Mesendoderm (in vitro differentiated cells): Measurements from ENCODE around the gene TRMT10A.
"Not testable (repeated sequence)": the region's sequence is repeated elsewhere in the genome, so short reads cannot be mapped to it uniquely, and the experiment has no call there.

ENCODE experiments used
- DNase-seq: peaks from one replicate; pipeline ENCODE4 v3.0.0; 2013
- H2AK5ac ChIP-seq: 2 replicates; pipeline ENCODE4 v1.6.1; 2013; ENCODE audit warnings: low read length, inconsistent platforms
- H2BK120ac ChIP-seq: 2 replicates; pipeline ENCODE4 v1.6.1; 2013; ENCODE audit warnings: low read depth, mild to moderate bottlenecking, low read length, moderate library complexity, mixed read lengths
- H2BK15ac ChIP-seq: replicated peaks from 2 replicates; pipeline ENCODE4 v1.6.1; 2013; ENCODE audit warnings: low read depth, mild to moderate bottlenecking, moderate library complexity
- H2BK5ac ChIP-seq: 2 replicates; pipeline ENCODE4 v1.6.1; 2013; ENCODE audit warnings: low read length, inconsistent platforms
- H3K18ac ChIP-seq: 2 replicates; pipeline ENCODE4 v1.6.1; 2013; ENCODE audit warnings: mild to moderate bottlenecking, low read length, mixed read lengths
- H3K23ac ChIP-seq: one replicate; pipeline ENCODE4 v1.6.1; 2013; ENCODE audit warnings: low read length
- H3K27ac ChIP-seq: 2 replicates; pipeline ENCODE4 v1.5.1; 2013; ENCODE audit warnings: low read depth, mild to moderate bottlenecking, inconsistent platforms, low read length, moderate library complexity
- H3K27me3 ChIP-seq: 2 replicates; pipeline ENCODE4 v1.6.1; 2013; ENCODE audit warnings: low read length, control low read depth, mild to moderate bottlenecking, inconsistent platforms; ENCODE audit not compliant: insufficient read depth, poor library complexity
- H3K36me3 ChIP-seq: 2 replicates; pipeline ENCODE4 v1.6.1; 2013; ENCODE audit warnings: low read length, inconsistent platforms; ENCODE audit not compliant: control insufficient read depth, insufficient read depth
- H3K4ac ChIP-seq: one replicate; pipeline ENCODE4 v1.6.1; 2013; ENCODE audit warnings: low read depth, mild to moderate bottlenecking, low read length, moderate library complexity
- H3K4me1 ChIP-seq: 2 replicates; pipeline ENCODE4 v1.6.1; 2013; ENCODE audit warnings: low read depth, low read length, inconsistent platforms; ENCODE audit not compliant: control insufficient read depth
- H3K4me2 ChIP-seq: 2 replicates; pipeline ENCODE4 v1.6.1; 2013; ENCODE audit warnings: low read length
- H3K4me3 ChIP-seq: 2 replicates; pipeline ENCODE4 v1.5.1; 2013; ENCODE audit warnings: mild to moderate bottlenecking, low read length
- H3K56ac ChIP-seq: one replicate; pipeline ENCODE4 v1.6.1; 2013; ENCODE audit warnings: low read length
- H3K79me1 ChIP-seq: 2 replicates; pipeline ENCODE4 v1.6.1; 2013; ENCODE audit warnings: low read length, inconsistent platforms
- H3K79me2 ChIP-seq: 2 replicates; pipeline ENCODE4 v1.6.1; 2013; ENCODE audit warnings: mild to moderate bottlenecking, low read length; ENCODE audit not compliant: control insufficient read depth, insufficient read depth
- H3K9ac ChIP-seq: 2 replicates; pipeline ENCODE4 v1.6.1; 2013; ENCODE audit warnings: low read length, inconsistent platforms
- H4K5ac ChIP-seq: one replicate; pipeline ENCODE4 v1.6.1; 2013; ENCODE audit warnings: low read length
- H4K8ac ChIP-seq: one replicate; pipeline ENCODE4 v1.6.1; 2013; ENCODE audit warnings: low read depth, mild to moderate bottlenecking, control low read depth, low read length, moderate library complexity
- WGBS: extraction: QIAGEN DNeasy Blood & Tissue Kit; methylation state at CpG from one replicate; pipeline ENCODE4 v1.1.7; 2013; ENCODE audit warnings: low lambda C conversion rate, missing lambda C conversion rate; ENCODE audit not compliant: insufficient coverage; ENCODE audit errors: extremely low coverage; 5-methylcytosine and 5-hydroxymethylcytosine counted together

The TRMT10A gene

DNA sequence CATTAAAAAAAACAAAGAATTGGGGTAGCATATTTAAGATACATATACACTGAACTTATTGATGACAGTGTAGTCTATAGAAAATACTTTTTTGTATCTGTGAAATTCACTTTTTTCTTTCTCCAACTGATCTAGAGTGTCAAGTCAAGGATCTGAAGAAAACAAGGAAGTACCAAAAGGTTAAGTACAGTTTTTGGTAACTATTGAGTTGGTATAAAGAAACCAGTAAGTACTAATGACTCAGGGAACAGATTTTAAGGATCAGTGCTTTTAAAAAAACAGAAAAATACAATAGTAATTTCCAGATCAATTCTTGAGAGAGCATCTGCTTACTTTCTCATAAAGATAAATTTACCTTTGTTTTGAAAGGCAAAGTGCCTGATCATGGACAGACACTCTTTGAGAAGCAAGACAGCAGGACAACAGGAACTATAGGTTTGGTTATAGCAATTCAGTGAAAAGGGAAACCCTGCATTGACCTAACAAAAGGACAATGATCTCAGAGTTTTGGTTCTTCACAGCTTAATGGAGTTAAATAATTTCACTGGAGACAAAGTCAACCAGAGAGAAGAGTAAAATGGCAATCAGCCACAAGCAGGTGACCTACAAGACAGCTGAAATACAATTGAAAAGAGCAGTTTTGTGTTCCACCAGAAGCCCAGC is 23.4 kb downstream of the TRMT10A start:
- no peak overlapping the region for H4K5ac ChIP-seq
- no peaks in the 10 kb centered on the region for H3K4me1 ChIP-seq
- H3K4me3 ChIP-seq: no peak overlapping the region
- H4K8ac ChIP-seq: no peak overlapping the region
- H2AK5ac ChIP-seq: no peak overlapping the region
- H3K18ac ChIP-seq: no peak overlapping the region
- no peaks in the 10 kb centered on the region for H3K36me3 ChIP-seq
- H3K27ac ChIP-seq: no peak overlapping the region
- no peak overlapping the region for H2BK15ac ChIP-seq
- no peak overlapping the region for H3K4ac ChIP-seq
- H3K27me3 ChIP-seq: no peaks in the 10 kb centered on the region
- no peaks in the 10 kb centered on the region for H3K79me2 ChIP-seq
- no peak overlapping the region for H3K4me2 ChIP-seq
- H3K56ac ChIP-seq: no peak overlapping the region
- no peak for DNase-seq
- H2BK5ac ChIP-seq: no peak overlapping the region
- H3K23ac ChIP-seq: no peak overlapping the region
- H3K9ac ChIP-seq: no peak overlapping the region
- H2BK120ac ChIP-seq: no peak overlapping the region
- no peaks in the 10 kb centered on the region for H3K79me1 ChIP-seq

GRCh38 chr4:99537674-99538073 is 26.2 kb downstream of the TRMT10A start:
- no CpG with 5 or more reads among the region's 4 CpGs for WGBS
- Histone ChIP-seq H3K27me3 (no peaks in the 10 kb centered on the region), H3K4me1 (no peaks in the 10 kb centered on the region), H3K79me2 (no peaks in the 10 kb centered on the region), H2BK5ac (no peak overlapping the region), H2AK5ac (no peak overlapping the region), H2BK120ac (no peak overlapping the region), H4K8ac (no peak overlapping the region), H3K4me2 (no peak overlapping the region), H3K56ac (no peak overlapping the region), H4K5ac (no peak overlapping the region), H3K79me1 (no peaks in the 10 kb centered on the region), H3K23ac (no peak overlapping the region), H2BK15ac (no peak overlapping the region), H3K36me3 (no peaks in the 10 kb centered on the region), H3K9ac (no peak overlapping the region), H3K27ac (no peak overlapping the region), H3K4ac (no peak overlapping the region), H3K4me3 (no peak overlapping the region), H3K18ac (no peak overlapping the region)
- DNase-seq: no peak

- Histone ChIP-seq H3K4ac (no peak overlapping the region), H3K18ac (no peak overlapping the region), H3K27ac (no peak overlapping the region), H3K56ac (no peak overlapping the region), H3K4me1 (no peaks in the 10 kb centered on the region), H2BK5ac (no peak overlapping the region), H3K36me3 (no peaks in the 10 kb centered on the region), H3K27me3 (no peaks in the 10 kb centered on the region), H2BK15ac (no peak overlapping the region), H2AK5ac (no peak overlapping the region), H3K9ac (no peak overlapping the region), H4K8ac (no peak overlapping the region), H2BK120ac (no peak overlapping the region), H3K4me2 (no peak overlapping the region), H3K23ac (no peak overlapping the region), H4K5ac (no peak overlapping the region), H3K4me3 (no peak overlapping the region), H3K79me2 (no peaks in the 10 kb centered on the region), H3K79me1 (no peaks in the 10 kb centered on the region)
- DNase-seq: no peak
- no CpG with 5 or more reads among the region's 2 CpGs for WGBS
Observed at GRCh38 chr4:99536848-99537247, 27.0 kb downstream of the TRMT10A start.

DNA sequence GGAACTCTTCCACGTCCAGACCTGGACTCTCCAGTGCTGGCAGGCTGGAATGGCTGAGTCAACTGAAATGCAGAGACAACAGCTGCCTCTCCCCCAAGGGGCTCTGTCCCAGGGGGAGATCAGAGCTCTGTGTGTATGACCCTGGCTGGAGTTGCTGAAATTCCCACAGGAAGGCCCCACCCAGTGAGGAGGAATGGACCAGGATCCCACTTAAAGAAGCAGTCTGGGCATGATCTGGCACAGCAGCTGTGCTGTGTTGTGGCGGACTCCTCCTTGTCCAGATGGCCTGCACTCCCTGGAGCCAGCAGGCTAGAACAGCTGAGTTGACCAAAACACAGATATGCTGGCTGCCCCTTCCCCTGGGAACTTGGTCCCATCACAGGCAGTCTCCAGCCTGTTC is 27.6 kb downstream of the TRMT10A start:
- H3K27ac ChIP-seq: no peak overlapping the region
- H3K9ac ChIP-seq: no peak overlapping the region
- H3K56ac ChIP-seq: no peak overlapping the region
- H3K79me1 ChIP-seq: no peaks in the 10 kb centered on the region
- no peaks in the 10 kb centered on the region for H3K36me3 ChIP-seq
- H3K27me3 ChIP-seq: no peaks in the 10 kb centered on the region
- H4K8ac ChIP-seq: no peak overlapping the region
- no peak overlapping the region for H4K5ac ChIP-seq
- no peak overlapping the region for H2BK120ac ChIP-seq
- no peak overlapping the region for H2BK5ac ChIP-seq
- H3K4me2 ChIP-seq: no peak overlapping the region
- no peak overlapping the region for H3K4ac ChIP-seq
- H2AK5ac ChIP-seq: no peak overlapping the region
- no CpG with 5 or more reads among the region's 2 CpGs for WGBS
- H3K23ac ChIP-seq: no peak overlapping the region
- H3K4me1 ChIP-seq: no peaks in the 10 kb centered on the region
- no peak overlapping the region for H3K4me3 ChIP-seq
- no peak overlapping the region for H3K18ac ChIP-seq
- DNase-seq: no peak
- H2BK15ac ChIP-seq: no peak overlapping the region
- H3K79me2 ChIP-seq: no peaks in the 10 kb centered on the region

- H4K8ac ChIP-seq, H3K79me2 ChIP-seq, H3K4me2 ChIP-seq, H4K5ac ChIP-seq, DNase-seq, H3K4me3 ChIP-seq, H3K18ac ChIP-seq, H3K27me3 ChIP-seq, H3K27ac ChIP-seq, H3K56ac ChIP-seq, H3K23ac ChIP-seq, H3K36me3 ChIP-seq, H3K79me1 ChIP-seq, H3K4ac ChIP-seq, H2BK15ac ChIP-seq, H3K9ac ChIP-seq, H3K4me1 ChIP-seq, H2BK5ac ChIP-seq, H2BK120ac ChIP-seq, H2AK5ac ChIP-seq: not testable (repeated sequence)
- no CpG with 5 or more reads among the region's 3 CpGs for WGBS
Observed at GRCh38 chr4:99534699-99535098, 29.1 kb downstream of the TRMT10A start.

- Histone ChIP-seq H3K18ac (no peak overlapping the region), H3K4me1 (no peaks in the 10 kb centered on the region), H3K36me3 (no peaks in the 10 kb centered on the region), H3K9ac (no peak overlapping the region), H3K27me3 (no peaks in the 10 kb centered on the region), H3K27ac (no peak overlapping the region), H3K4ac (no peak overlapping the region), H4K8ac (no peak overlapping the region), H3K79me1 (no peaks in the 10 kb centered on the region), H3K79me2 (no peaks in the 10 kb centered on the region), H4K5ac (no peak overlapping the region), H2BK15ac (no peak overlapping the region), H3K56ac (no peak overlapping the region), H2BK120ac (no peak overlapping the region), H3K23ac (no peak overlapping the region), H3K4me3 (no peak overlapping the region), H2BK5ac (no peak overlapping the region), H2AK5ac (no peak overlapping the region), H3K4me2 (no peak overlapping the region)
- DNase-seq: no peak
- WGBS: 100% methylated on average over 2 of the region's 3 CpGs
Observed at GRCh38 chr4:99529956-99530355, 33.9 kb downstream of the TRMT10A start.
